ENCODE results near the gene PKNOX2.

PKNOX2 gene

DNA sequence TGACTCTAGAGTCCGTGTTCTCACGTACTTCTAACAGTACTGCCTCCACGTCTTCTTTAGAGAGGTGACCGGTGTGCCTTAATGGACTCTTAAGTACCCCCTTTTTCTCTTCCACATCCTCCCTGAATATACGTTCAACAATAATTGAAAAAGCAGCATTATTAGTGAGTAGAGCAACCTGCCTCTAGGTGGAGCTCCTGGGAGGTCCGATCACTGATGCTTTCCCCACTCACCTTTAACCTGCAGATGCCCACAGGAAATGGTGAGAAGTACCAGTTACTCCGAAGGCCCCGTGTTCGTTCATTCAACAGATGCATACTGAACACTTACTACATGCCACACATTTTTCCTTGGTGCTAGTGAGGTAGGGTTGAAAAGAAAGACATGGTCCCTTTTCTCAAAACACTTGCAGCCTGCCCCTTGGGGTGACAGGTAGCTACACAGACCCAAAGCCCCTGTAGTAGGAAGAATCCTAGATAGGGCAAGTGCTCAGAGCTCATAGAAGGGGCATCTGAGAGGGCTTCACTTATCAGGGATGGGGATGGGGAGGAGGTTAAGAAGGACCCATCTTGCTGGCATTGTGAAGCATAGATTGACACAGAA is 258.8 kb downstream of the PKNOX2 start:
- no peak for DNase-seq

DNA sequence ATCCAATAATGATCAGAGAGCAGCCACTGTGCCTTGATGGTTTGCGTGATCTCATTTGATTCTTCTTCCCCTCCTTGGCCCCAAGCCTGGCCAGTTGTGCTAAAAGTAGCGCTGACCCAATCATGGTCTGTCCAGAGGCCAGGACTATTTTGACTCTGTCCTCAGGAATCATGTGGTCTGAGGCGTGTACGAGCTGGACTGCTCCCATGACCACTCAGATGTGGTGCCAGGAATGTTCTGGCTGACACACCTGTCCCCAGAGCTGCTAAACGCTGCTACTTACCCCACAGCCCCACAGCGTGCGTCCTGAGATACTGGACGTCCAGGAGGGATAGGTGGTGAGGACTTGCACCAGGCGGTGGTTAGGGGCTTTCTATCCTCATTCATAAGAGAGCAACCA is 261.1 kb downstream of the PKNOX2 start:
- DNase-seq, result no peak

DNA sequence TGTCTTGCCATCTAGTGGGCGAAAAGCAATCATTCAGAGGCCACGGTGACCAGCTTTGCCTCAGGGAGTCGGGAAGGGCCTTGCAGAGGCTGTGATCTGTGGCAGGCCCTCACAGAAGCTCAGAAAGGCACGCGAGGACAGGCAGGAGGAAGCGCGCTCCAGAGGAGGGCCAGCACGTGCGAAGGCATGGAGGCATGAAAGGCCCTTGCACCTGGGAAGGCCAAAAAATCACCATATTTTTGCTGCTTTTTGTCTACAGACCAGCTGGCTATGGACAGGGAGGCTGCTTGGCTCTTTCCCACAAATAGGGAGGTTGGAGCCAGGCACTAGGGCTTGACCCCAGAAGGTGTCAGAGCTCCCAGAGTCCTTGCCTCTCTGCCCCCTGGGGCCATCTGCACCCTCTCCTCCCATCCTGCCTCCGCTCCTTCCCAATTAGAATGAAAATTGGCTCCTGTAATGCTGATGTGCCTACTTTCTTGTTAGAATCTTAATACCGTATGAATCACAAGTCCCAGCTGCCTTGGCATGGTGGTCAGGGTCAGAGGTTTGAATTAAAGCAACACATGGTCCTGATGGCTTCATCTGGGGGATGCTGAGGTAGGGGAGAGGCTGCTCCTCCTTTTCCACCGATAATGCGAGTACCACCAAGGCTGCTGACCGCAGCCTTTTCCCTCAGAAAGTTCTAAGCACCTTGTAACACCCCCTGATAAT is 262.4 kb downstream of the PKNOX2 start:
- no peak for DNase-seq

DNA sequence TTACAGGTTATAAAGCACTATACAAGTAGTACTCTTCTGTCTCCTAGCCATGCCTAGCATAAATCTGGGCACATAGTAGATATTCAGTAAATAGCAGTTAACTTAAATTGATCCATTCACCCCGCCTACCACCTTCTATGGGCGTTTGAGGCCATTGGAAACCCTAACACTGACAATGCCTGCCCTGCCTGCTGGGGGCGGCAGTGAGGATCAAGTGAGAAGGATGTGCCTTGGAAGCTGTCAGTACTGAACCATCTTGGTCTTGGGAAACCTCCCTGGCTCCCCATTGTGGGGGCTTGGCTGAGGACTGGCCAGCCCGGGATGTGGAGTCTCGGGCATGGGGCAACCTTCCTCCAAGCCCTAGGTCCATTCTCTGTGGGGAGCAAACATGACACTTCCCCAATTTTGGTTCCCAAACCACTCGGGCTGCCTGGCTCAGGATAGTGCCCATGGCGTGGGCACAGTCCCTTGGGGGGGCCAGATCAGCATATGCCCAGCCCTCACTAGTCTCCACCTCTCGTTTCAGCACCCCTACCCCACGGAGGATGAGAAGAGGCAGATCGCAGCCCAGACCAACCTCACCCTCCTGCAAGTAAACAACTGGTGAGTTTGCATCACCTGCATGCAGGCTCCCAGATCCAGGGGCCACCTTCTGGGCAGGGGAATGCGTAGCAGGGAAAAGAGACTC is 264.1 kb downstream of the PKNOX2 start:
- no peak for DNase-seq

DNA sequence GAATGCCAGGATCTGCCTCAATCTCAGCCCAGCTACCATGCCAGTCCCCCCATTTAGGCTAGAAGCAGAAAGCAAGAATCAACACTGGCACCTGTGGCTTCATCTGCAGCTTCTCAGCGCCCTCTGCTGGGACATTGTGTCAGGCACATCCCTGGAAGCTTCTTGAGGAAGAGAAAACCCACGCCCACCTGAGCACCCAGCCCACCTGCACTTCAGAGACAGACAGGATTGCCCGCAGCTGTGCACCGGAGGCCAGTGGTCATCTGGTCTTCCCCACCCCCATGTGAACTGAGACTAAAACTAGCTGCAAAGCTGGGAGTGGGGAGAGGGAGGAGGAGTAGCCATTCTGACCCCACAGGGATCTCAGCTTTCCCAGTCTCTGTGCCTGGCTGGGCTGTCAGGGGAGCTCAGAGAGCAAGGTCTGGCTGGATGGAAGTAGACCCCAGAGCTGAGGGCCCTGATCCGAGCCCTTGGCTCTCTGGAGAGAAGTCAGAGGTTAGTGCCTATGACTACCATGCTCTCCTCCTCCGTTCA is 264.7 kb downstream of the PKNOX2 start:
- no peak for DNase-seq

DNA sequence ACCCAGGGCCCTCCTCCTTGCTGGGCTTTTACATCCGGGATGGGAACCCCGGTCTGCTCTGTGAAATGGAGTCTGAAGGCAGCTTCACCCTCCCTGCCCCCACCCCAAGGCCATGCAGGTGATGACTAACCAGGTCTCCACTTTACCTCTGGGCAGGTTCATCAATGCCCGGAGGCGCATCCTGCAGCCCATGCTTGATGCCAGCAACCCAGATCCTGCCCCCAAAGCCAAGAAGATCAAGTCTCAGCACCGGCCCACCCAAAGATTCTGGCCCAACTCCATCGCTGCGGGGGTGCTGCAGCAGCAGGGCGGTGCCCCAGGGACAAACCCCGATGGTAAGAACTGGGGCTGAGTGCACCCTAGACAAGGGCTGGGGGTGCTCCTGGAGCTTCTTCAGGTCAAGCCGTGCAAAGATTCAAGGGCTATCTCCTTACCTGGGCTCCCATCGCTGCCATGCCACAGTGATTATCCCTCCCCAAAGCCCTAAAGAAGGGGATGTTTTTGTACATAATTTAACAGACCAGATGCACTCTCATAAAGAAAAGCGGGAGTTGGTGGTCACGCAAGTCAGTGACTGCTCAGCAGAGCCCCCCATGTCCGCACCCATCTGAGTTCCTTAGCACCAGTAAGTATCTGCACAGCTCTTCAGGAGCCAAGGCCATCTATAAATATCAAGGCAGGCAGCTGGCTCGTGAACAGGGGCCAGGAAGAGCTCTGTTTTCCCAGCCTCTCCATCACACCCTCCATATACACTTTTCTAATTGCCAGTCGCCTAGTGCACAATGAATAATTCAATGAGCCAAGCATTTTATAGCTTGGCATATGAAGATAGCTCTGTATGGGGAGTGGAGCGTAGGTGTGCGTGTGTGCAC is 265.5 kb downstream of the PKNOX2 start:
- no peak for DNase-seq

DNA sequence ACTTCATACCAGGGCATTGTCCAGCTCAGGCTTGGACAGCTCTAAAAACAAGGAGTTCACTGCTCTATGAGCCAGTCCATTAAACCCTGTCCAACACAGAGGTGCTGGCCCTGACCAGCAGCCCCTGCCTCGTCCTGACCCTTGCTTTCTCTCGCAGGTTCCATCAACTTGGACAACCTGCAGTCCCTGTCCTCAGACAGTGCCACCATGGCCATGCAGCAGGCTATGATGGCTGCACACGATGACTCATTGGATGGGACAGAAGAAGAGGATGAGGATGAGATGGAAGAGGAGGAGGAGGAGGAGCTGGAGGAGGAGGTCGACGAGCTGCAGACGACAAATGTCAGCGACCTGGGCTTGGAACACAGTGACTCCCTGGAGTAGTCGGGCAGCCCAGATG is 266.5 kb downstream of the PKNOX2 start:
- DNase-seq, result no peak

DNA sequence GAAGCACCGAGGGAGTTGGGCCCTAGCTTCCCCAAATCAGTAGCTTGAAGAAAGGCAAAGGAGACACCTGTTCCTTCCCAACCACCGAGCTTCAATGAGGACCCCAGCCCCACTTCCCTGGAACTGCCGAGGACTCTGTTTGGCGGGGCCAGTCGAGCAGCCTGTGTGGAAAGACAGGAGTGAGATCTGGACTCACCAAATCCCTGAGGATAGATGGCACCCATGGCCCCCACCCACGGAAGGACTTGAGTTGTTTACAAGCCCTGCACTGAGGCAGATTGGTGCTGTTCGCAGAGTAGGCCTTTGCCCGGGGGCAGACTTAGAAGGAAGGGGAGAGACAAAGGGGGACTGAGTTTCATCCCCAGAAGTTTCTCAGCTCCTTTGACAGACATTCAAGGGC is 266.9 kb downstream of the PKNOX2 start:
- DNase-seq, result no peak

DNA sequence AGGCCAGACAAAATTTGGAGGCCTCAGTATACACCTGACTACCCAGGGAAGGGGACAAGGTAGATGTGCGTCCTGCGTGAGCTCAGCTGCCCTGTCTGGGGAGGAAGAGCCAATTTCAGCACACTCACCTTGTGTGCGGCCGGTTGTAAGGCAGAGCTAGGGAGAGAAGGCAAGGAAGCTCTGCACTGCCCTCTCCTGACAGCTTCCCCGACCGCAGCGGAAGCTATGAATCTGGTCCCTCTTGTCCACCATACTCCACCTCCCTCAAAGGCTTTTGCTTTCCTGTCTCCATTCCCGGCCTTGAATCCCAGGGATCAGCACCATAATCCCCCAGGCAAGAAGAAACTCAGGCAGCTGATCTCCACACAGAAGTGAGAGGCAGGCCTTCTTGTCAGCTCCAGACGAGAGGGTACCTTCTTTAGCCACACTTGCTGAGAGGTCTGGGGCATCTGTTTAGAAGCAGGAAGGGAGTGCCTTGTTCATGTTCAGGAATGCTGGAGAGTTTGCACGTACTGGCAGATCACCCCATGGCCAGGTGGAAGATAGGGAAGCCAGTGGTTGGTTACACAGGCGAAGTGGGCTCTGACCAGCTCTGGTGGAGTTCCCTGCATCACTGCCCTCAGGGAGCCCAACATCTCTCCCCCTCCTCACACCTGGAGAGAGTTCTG is 269.0 kb downstream of the PKNOX2 start:
- DNase-seq, result no peak

DNA sequence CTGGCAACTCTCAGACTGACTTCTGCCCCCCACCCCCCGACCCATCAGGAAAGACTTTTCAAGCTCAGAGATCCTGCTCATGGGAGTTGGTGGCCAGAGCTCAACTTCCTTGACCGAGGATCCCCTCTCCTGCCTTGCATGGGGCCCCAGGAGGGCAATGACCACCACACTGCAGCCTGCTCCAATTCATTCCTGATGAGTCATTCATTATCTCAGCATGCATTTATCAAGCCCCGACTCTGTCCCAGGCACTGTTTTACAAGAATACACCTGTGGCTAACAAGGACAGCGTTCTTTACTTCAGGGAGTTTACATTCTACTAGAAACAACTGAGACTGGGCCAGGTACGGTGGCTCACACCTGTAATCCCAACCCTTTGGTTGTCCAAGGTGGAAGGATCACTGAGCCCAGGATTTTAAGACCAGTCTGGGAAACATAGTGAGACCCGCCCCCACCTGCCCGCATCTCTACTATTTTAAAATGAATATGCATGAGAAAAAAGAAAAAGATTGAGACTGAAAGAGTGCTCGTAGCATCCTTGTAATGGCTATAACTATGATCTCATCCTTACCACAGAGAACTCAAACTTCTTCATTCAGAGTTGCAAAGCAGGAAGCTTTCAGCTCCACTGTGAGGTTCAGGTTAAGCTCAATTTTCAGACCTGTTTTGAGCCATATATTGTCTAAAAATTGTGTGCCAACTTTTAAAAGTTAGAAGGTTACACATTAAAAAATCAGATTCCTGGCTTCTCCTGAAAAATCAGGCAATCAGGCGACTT is 271.1 kb downstream of the PKNOX2 start:
- DNase-seq, result no peak

DNA sequence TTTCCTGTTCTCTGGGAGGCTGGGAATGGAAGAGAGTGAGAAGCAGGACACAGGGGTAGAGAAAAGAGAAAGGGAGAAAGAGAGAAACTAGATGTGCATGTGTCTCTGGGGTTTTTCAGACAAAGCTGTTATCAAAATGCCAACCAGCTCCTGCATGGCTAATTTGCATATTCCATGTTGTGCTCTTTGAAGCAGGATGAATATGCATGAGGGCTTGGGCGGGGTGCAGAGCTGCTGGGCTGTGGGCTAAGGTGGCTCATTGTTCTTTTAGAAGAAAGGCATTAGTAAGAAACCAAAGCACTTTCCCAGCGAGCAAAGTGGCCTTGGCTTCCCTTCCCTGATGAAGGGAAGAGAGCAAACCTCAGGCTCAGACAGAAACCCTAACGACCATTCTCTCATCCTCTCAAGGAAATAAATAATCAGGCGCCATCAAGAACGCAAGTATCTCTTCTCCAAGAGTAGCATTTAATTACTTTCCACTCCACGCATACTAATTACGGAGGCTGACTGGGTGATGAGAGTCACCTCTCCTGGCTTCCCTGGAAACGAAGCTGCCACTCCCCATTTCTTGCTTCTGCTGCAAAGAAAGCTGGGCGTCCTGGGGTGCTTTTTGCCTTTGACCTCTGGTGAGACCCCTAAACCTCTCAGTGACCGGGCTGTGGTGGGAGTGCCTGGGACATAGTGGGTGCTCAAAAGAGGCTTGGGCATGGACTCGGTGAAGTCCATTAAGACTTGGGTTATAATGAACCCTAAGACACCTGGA is 277.3 kb downstream of the PKNOX2 start:
- DNase-seq, result no peak

DNA sequence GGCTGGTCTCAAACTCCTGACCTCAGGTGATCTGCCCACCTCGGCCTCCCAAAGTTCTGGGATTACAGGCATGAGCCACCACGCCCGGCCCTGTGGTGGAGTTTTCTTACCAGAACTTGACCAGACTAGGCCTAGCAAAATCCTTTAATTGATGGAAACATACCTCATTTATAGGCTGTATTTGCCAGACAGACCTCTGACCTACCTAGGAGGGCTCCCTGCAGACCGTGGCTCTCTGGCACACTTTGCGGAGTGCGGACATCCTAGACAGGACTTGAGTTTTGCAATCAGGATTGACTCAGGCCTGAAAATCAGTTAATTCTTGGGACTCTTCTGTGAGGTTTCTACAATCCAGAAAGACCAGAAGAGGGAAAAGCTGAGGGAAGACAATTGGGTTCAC is 278.4 kb downstream of the PKNOX2 start:
- no peak for DNase-seq

DNA sequence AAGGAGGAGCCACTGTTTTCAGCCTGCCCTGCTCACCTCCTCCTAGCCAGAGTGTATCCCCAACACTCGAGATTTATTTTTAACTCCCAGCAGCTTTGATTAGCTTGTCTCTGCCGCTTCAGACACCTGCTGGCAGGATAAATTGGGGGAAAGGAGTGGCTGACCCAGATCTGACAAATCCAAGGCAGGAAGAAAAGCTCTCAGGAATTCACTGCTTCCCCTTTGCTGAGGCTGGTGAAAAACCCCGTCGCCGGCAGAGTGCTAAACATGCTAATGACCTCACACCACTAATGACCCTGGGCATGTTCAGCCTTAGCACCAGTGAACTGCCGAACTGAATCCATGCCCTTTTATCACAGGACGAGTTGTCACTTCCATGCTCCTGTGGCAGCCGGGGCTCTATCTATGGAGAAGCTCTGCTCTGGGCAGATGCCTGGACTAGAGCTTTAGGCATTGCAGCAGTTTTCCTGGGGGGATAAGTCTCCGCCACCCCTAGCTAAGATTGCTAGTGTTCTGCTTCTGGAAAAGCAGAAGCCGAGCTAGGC is 279.3 kb downstream of the PKNOX2 start:
- DNase-seq, result no peak

DNA sequence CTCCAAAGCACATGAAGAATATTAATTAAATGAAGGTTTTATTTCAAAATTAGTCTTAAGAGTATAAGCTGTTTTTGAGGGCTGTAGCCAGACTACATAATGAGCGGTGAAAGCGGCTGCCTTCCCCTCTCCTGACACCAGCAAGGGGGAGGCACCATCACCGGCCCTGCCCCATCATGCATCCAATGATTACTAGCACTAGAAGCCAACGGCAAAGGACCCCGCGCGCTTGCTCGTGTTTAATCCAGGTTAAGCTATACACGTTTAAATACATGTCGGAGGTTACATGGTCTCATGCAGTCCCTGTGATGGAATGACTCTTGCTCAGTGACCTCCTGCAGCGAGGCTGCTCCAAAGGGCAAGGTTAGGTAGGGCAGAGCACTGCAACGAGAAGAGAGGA is 281.2 kb downstream of the PKNOX2 start:
- no peak for DNase-seq

DNA sequence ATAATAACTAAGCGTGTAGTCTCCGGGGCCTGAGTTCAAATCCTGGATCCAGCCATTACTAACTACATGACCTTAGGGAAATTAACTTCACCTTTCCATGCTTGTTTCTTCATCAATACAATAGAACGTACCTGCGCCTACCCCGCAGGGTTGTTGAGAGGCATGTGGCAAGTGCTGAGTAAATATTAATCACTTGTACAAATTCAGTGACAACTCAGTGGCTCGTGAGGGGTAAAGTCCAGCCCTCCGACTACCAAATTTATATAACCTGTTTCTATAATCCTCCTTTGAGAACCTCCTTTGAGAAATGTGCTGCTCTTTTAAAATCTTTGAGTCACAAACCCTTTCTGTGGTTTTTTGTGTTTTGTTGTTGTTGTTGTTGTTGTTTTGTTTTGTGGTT is 281.7 kb downstream of the PKNOX2 start:
- no peak for DNase-seq

DNA sequence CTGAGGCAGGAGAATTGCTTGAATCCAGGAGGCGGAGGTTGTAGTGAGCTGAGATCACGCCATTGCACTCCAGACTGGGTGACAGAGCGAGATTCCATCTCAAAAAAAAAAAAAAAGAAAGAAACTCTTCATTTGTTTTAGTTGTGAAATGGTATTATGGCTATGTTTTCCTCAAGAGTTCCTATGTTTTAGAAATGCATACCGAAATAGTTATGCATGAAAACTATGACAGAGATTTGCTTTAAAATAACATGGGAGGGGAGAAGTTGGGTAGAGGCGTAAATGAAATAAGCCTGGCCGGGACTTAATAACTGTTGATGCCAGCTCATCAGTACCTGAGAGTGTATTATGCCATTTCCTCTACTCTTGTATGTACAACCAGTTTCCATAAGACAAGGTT is 283.2 kb downstream of the PKNOX2 start:
- no peak for DNase-seq

DNA sequence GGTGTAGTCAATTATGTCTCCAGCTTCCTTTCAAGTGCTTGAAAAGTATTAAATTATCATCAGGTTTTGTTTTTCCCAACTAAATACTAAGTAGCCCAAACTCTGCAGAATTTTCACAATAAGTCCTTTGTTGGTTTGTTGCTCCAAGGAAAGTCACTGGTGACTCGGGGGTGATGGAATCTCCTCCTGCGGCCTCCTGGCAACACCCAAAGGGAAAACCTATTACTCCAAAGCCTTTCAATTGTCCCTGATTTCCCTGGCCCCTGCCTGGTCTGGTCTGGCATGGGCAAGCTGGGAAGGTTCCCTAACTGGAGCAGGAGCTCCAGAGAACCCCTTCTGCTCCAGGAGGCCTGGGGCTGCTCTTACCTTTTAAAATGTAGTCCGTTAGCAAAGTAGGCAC is 283.6 kb downstream of the PKNOX2 start:
- no peak for DNase-seq

DNA sequence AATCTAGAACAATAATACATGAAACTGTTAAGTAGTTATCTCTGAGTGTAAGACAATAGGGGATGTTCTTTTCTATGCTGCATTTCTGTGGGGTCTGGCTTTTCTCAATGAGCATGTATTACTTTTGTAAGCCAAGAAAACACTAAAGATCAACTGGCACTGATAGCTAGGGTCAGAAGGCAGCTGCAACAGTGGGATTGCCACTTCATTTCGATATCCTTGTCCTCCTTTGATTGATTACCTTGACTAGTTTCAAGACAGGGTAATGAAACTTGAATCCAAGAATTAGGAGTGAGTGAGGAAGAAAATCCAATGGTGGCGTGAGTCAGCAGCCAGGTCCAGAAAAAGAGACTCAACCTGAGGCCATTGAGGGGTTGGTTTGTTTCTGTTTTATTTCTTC is 285.0 kb downstream of the PKNOX2 start:
- no peak for DNase-seq

DNA sequence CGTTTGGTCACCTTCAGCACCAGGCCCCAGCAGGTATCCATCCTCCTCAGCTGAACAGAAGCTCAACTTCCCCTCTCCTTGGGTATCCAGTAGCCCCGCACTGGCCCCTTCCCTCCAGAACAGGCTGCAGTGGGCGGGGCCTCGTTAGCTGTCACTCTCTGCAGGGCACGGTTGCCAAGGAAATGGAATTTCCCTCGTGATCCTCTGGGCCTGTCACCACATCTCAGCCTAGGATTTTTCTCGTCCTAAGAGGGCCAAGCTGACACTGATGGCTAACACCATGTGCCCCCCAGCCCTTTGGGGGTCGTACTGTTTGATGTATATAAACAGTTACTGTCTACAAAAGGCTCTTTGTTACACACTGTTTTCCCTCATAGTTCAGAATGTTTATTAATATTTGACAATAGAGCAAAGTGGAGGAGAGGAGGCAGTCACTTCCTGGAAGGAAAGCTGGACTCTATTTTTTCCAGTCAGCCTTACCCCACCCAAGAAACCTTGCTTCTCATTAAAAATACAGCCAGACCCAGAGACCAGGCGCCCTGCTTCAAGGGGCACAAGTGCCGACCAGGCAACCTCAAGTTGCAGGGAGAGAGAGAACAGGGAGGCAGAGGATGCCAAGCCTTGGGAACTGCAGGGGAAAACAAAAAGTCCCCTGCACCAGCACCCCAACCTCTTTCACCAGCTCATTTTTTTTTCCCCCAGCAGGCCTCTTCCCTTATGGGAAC is 287.0 kb downstream of the PKNOX2 start:
- no peak for DNase-seq

DNA sequence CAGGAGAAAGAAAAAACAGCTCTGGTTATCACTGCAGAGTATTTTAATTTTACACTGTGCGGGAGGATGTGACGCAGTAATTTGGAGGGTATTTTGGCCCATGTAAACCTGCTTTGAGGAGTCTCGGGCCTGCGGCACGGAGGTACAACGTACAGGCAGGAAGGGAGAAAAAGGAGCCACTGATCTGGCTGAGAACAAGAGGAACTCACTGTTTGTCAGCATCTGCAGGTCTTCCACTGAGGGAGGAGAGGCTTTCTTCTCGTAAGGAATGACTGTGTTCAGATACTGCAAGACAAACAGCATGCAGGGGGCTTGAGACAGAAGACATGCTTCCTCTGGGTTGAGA is 287.5 kb downstream of the PKNOX2 start:
- DNase-seq, result no peak
